NCI-H2029 treated with DMSO at 0.1 percent for 48 hours (cell line): Measurements from ENCODE around the gene PTGDS.

Experiments
- DNase-seq: peaks from one replicate; lab custom pipeline; 2025; lab: John Stamatoyannopoulos, UW

Gene PTGDS

GRCh38 chr9:136945333-136946227 lies 31.7 kb upstream of the PTGDS start:
- DNase-seq = no peak

- no peak for DNase-seq
These were observed 30.9 kb upstream of the PTGDS start for GRCh38 chr9:136946228-136947027.

DNA sequence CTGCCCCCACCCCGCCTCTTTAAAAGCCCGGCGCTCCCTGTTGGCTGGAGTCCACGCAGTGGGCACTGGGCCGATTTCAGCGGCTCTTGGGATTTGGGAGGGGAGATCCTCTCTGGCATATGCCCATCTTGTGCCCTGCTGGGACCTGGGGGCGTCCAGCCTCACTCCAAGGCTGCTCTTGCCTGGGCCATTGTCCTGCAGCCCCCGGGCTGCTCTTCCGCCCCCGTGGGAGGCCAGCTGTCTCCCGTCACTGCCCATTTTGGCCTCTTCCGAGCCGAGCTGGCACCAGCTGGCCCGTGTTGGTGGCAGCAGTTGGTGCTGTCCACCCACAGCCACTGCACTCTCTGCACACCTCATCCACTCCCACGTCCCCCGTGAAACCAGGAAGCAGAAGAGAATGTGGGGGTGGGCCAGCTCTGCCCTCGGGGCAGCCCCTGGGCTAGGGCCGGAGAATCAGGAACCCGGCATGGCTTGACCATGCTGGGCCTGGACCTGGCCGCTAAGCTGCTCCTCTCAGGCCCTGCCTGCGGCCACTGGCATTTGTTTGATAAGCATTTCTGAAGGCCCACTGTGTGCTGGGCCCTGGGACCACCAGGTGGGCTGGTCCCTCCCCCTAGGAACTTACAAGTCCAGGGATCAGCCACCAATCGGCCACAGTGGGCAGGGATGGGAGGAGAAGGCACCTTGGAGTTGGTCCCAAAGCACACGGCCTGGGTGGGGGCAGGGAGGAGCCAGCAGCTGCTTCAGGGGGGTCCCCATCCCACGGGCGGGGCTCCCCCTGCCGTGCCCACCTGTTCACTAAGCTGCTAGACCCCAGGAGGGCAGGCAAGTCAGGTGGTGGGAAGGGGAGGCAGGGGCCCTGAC lies 30.0 kb upstream of the PTGDS start:
- no peak for DNase-seq

DNA sequence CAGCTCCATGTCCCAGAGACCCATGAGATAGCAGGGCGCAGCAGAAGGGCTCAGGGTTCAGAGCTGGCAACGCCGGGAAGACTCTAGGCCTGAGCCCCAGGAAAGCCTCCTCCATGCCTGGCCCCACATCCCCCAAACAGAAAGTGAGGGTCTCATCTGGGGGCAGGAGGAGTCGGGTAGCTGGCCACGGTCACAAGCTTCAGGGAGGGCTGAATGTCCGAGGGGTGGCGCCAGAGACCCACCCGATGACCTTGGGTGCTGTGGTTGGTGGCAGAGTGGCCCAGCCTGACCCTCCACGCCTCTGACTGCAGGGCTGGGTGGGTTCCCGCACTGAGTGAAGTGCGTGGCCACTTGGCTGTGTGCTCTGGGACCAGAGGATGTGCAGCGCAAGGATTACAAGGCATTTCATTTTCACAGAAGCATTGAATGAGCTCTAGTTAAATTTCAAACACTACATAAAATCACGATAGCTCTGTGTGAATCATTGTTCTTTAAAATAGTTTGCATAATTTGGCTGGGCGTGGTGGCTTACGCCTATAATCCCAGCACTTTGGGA lies 29.3 kb upstream of the PTGDS start:
- DNase-seq = no peak

- no peak for DNase-seq
These were observed 28.0 kb upstream of the PTGDS start for GRCh38 chr9:136949239-136949816.

GRCh38 chr9:136949817-136950655 lies 27.3 kb upstream of the PTGDS start:
- DNase-seq = peak; percentile 67

DNA sequence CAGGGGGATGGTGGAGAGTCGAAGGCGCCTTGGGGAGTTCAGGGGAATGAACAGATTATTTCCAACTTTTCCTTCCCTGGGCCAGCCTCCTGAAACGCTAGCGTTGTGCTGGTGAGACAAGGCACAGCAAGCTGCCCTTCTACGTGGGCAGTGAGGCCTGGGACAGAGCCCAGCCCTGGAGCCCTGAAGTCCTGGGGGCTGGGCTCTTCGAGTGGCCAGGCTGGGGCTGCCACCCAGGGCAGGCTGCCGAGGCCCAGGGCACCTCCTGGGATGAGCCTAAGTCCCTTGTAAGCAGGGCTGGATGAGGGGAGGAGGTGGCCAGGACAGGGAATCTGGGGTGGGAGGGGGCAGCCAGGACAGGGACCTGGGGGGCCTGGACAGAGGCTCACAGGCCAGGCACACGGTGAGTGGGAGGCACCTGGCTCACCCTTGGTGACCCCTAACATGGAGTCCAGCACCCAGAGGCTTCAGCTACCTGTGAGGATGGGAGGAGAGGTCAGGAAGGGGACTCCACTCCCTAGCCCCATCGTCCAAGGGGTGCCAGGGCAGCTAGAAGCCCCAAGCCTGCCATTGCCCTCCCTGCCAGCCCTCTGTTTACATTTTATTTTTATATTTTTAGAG lies 26.5 kb upstream of the PTGDS start:
- DNase-seq = no peak

- DNase-seq = no peak
These were observed 25.6 kb upstream of the PTGDS start, which contains the start of gene LCN12 for GRCh38 chr9:136951541-136952320. LCN12 (plus strand) TSS chr9:136952273; CDS start chr9:136952328, 55 bp downstream.

DNA sequence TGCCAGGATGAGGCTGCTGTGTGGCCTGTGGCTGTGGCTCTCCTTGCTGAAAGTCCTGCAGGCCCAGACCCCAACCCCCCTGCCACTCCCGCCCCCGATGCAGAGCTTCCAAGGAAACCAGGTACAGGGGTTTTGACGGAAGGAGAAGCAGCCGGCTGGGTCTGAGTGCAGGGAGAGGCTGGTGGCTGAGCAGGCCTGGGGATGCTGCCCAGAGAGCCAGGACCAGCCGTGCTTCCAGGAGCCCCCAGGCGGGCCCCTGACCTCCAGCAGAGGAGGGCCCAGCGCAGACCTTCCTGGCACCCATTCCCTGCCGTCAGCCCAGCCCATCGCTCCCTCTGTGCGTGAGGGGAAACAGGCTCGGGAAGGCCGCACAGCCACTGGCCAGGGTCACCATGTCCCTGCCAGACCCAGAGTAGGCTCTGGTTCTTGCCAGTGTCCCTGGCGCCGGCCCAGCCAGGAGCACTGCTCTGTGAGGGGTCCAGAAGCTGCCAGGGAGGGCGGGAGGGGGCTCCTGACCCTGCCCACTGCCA lies 24.9 kb upstream of the PTGDS start:
- no peak for DNase-seq

DNA sequence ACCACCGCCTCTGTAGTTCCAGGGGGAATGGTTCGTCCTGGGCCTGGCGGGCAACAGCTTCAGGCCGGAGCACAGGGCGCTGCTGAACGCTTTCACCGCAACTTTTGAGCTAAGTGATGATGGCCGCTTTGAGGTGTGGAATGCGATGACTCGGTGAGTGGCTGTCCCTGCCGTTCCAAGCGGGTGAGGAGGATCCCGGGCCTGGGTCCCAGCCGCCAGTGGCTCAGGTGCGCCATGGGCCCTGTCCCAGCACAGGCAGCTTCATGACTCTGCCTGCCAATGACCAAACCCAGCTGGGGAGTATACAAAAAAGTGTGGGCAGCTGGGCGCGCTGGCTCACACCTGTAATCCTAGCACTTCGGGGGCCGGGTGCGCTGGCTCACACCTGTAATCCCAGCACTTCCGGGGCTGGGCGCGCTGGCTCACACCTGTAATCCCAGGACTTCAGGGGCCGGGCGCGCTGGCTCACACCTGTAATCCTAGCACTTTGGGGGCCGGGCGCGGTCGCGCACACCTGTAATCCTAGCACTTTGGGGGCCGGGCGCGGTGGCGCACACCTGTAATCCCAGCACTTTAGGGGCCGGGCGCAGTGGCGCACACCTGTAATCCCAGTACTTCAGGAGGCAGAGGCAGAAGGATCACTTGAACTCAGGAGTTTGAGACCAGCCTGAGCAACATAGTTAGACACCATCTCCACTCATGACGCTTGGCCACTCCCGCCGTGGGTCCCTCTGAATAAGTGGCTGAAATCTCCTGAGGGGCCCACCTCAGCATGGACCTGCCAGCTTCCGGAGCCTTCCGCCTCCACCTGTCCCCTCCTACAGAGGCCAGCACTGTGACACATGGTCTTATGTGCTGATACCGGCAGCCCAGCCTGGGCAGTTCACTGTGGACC lies 24.2 kb upstream of the PTGDS start:
- no peak for DNase-seq

GRCh38 chr9:136953771-136954269 lies 23.5 kb upstream of the PTGDS start:
- DNase-seq = no peak

DNA sequence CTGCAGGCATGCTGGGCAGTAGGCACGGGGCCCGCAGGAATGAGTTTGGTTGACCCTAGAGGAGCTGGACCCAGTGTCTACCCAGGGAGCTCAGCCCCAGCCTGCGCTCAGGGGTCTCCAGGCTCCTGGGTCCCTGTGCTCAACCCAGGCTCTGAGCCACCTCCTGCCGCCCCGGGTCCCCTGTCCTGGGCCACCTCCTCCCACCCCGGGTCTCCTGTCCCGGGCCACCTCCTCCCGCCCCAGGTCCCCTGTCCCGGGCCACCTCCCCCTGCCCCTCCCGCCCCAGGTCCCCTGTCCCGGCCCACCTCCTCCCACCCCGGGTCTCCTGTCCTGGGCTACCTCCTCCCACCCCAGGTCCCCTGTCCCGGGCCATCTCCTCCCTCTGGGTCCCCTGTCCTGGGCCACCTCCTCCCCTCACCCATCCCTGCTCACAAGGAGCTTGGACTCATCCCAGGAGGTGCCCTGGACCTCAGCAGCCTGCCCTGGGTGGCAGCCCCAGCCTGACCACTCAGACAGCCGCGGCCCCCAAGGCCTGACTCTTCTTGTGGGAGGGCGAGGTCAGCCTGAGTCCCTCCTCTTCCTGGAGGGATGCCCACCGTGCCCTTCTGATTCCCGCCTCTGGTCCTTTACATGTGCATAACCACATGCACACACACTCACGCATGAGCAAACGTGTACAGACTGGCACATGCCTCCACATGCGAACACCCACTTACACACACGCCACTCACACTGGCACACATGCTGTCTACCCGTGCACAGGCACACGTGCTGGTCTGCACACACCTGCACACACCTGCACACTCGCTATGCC lies 22.8 kb upstream of the PTGDS start:
- DNase-seq = no peak

GRCh38 chr9:136955202-136955942 lies 21.9 kb upstream of the PTGDS start:
- DNase-seq = no peak

DNA sequence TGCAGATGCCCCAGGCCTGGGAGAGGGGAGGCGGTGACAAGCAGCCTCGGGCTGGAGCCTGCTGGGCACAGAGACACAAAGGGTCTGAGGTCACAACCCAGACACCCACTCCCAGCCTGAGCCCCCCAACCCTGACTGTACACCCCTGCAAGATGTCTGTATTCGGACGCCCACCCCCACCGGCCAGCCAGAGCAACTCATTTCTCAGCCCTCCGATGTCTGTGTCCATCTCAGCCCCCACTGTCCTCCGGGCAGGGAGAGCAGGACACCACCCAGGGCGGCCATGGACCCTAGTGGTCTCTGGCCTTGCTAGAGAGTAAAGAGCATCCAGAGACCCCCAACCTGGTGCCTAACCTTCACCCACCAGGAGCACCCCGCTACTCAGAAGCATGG lies 21.4 kb upstream of the PTGDS start:
- no peak for DNase-seq

GRCh38 chr9:136956604-136957003 lies 20.7 kb upstream of the PTGDS start:
- no peak for DNase-seq

- no peak for DNase-seq
These were observed 19.8 kb upstream of the PTGDS start for GRCh38 chr9:136957461-136957860.
